GM18909 (cell line): ENCODE results near the gene USP53.
"Not testable (repeated sequence)": the region's sequence is repeated elsewhere in the genome, so short reads cannot be mapped to it uniquely, and the experiment has no call there.

Source experiments
- ATAC-seq: cut with Tn5 transposase; IDR thresholded peaks from one replicate; pipeline ENCODE4 v1.9.1; 2021; ENCODE audit warnings: mild to moderate bottlenecking; ENCODE audit not compliant: unreplicated experiment, poor library complexity

USP53 gene

DNA sequence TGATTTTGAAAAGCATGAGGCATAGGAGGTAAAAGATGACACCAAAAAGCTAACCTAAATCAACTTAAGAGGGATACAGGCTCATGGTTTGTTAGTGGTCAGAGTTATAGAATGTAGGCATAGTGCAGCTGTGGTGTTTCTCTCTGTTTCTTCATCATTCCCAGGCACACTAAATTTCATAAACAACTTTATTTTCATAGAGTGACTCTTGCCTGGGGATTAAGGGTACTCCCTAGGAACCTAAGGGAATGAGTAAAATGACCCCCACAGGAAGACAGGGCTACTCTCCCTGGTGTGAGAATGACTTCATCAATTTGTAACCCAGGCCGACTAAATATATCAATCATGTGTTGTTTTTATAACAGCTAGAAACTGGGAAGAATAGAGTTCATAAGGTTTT lies 98.3 kb downstream of the USP53 start:
- no peak for ATAC-seq

DNA sequence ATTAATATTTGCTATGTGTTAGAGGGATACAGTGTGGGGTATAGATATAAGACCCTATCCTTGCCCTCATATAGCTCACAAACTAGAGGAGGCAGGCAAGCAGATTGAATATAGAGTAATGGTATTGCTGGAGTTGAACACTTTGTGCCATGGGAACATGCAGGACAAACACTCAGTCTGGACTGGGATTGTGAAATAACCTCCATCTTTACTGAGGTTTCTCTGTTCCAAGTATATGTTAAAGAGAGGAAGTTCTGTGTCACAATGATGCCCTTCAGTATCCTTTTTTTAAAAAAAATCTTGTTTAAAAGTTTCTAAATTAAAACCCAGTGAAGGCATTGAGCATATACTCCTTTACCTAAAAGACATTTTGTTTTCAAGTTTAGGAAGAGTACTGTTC lies 100.7 kb downstream of the USP53 start:
- no peak for ATAC-seq

DNA sequence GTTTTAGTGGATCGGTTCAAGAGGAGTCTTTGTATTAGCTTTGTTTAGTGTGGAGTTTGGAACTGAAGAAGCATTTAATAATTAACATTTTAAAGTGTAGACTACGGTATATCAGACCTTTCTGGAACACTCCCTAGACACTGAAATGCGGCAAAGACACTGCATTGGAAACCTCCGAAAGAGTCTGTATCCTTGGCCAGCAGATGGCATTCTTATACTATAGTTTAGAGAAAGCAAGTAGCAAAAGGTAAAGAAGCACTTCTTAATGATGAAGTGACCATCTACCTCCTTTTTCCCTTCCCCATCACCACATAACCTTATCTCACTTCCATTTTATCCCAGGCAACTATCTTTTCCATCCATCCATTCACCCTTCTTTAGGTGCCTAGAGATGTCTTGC lies 101.8 kb downstream of the USP53 start:
- ATAC-seq, result no peak

DNA sequence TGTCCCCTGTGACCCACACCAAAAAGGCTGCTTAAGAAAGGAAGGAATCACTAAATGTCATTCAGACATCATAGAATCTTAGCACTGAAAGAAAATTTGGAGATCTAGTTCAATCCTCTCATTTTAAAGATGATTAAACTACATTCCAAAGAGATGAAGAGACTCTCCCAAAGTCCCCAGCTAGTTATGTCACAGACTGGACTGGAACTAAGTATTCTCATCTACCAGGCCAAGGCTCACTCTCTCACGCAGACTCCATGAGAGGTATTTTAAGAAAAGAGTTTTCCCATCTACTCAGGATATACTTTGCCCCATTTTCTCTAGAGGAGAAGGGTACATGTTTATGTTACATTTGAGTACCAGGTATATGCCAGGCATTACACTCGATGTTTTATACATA lies 102.5 kb downstream of the USP53 start:
- ATAC-seq, result no peak

DNA sequence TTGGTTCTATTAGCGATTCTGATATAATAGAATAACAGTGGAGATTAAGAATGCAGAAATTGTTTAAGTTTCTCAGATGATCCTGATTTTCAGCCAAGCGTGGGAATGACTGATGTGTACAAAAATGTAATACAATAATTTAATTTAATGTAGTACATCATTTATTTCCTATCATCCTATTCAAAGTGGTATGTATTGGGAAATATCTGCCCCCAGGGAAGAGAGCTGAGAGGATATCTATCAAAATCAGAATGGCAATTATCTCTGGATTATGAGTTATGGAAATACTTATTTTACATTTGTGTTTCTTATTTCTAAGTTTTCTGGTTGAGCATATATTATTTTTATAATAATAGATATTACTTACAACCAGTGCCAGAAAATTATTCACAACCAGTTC lies 105.5 kb downstream of the USP53 start:
- no peak for ATAC-seq

DNA sequence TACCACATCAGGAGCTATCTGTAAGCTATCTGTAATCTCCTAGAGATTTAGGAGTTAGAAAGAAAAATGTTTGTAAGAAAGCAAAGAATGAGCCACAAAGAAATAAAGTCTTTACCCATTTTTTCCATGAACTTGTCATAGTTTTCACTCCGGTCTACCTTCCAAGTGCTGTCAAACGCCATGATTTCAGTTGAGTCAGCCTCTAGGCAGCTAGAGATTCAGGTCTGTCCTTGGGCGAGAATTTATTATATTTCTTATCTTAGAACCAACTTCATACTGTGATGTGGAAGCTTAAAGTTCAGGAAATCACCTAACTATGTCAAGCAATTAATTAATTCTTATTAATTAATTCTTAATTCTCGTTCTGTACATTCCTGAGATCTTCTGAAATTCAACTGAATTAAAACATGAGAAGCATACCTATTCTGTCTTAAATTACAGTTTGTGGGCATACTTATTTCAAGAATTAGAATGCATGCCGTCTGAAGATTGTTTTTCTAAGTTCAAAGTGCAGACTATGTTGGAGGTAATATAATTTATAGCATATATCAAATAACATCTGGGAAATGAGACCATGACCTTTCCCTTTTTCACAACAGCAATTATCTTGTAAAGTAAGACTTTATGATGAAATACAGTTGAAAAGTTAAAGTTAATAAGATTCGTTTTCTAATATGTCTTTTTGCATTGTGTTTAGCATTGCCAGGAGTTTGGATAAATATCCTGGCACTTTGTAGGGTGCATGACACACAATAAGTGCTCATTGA lies 109.6 kb downstream of the USP53 start, which contains the start of gene FABP2:
Gene FABP2 (minus strand): TSS at position 218 of the 767 bp plus-strand sequence. CDS start 36 bp downstream, at position 182.
- no peak for ATAC-seq

DNA sequence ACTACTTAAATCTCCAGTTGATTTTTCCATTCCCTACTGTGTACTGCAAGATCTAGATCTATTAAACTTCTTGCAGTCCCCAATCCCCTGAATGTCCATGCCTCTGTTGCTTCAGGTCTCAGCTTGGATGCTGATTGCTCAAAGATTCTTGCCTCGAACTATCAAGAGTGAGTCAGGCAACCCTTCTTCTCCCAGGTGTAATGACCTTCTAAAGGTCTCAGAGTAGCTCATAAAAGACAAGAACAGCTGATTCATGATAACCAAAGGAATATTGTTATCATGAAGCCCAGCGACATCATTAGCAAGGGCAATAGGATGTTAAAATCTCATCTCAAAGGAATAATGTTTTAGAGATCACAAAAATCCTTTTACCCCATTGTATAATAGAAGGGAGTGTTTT lies 116.2 kb downstream of the USP53 start:
- ATAC-seq, result no peak

DNA sequence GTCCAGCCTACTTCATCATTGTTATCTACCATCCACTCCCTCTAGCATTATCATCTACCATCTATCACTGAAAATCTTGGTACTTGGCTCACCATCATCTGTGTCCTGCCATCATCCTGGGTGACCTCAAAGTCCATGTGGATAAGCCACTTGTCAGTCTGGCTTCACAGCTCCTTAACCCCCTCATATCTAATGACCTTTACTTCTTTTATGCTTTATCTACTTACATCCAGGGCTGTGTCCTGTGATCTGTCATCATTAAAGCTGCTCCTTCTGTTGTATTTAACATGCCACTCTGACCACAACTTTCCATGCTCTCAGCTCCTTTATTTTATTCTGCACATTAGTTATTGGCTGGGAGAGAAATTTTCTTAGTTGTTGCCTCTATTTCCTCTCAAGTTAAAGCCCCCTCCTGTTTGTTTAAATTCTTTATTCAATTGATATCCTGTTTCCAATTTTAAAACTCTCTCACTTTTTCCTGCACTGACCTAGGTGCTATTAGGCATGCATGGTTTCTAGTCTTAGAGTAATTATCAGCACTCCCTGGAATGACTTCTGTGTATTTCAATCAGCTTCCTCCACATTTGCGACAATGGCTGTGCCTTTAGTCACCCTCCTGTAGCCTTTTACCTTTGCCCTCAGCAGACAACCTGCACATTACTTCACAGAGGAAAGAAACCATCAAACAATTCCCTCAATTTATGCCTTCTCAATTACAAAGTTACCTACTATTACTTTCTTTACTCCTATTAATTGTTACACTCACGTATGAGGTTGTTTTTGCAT lies 117.5 kb downstream of the USP53 start:
- no peak for ATAC-seq

DNA sequence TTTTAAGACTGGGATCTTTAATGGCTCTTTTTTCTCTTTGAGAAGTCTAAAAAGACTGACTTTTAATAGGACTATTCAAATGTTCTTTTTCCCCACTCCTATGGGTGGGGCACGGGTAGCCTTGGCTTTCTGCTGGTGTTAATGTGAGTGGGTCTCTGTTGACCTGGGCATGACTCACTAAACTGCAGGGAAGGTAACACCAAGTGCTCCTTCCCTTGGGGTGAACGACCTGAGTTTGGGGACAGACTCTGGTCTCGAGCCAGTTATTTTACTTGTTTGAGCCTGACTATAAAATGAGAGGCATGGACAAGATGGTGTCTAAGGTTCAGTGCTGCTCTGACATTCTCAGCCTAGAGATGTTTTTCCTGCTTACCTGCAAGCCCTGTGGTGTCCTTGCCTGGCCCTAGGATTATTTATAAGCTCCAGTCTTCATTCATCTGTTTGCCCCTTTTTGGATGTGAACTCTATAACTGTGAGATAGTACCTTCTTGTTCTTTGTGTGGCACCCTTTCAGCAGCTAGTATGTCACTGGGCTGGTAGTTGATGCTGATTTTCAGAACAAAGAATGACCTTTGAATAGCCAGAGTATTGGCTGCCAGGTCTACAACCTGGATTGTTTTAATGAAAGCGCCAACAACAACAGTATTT lies 123.9 kb downstream of the USP53 start:
- ATAC-seq, result not testable (repeated sequence)

DNA sequence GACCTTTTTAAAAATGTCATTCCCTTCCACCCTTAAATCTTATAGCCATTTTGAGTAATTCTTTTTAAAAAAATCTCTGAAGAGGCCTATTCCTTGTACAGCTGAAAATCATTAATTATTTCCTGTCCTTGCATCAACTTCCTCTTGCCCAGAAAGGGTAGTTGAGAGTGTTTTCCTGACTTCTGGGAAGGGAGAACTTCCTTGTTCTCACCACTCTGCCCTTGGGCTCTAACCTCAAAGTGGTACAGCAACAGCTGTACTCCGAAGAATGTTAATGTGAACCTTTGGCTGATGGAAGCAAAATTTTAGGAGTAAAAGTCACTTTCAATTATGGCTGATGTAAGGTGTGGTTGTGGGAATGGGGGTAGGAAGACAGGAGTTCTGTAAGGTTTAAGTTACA lies 124.5 kb downstream of the USP53 start:
- ATAC-seq, result no peak

DNA sequence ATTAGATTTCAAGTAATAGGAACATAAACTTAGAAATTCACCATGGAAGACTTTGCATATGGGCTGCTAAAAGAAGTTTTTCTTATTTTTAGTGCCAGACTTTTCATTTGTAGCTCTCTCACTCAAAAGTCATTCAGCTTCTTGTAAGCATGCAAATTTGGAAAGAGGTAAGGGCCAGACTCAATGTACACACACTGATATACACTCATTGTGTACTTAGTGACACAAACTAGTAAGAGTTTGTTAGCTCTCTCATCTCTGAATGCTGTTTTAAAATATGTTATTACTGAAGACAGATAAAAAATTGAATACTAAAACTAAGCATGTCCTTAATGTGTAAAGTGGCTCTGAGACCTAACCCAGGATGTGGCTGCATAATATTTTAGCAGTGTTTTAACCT lies 127.4 kb downstream of the USP53 start:
- ATAC-seq, result not testable (repeated sequence)

DNA sequence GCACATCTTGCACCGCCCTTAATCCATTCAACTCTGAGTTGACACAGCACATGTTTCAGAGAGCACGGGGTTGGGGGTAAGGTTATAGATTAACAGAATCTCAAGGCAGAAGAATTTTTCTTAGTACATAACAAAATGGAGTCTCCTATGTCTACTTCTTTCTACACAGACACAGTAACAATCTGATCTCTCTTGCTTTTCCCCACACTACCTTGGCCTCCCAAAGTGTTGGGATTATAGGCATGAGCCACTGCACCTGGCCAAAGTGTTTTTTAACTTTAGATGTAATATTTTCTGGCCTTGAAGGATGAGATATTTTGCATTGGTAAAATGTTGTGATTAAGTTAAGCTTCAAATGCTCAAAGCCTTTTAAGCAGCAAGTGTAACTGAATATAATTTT lies 130.8 kb downstream of the USP53 start:
- not testable (repeated sequence) for ATAC-seq
